ENCODE data around the gene LBHD2. TPM values are rescaled to one million over a fixed set of nuclear protein-coding genes. Genes with fewer than 3 reads are reported as not detected.

Gene LBHD2
- total RNA-seq, 2 experiments from 2014 or later: not detected

- Histone ChIP-seq H3K27ac (ENCODE audit: low read depth, low read length, poor library complexity, severe bottlenecking) (peak overlapping the region; percentile 31), H4K20me1 (ENCODE audit: insufficient read depth, low read length) (no peaks in the 10 kb centered on the region), H3K79me2 (ENCODE audit: insufficient read depth, low read depth, low read length) (no peaks in the 10 kb centered on the region), H3K36me3 (ENCODE audit: insufficient read depth, low read length) (no peaks in the 10 kb centered on the region), H3K9me3 (ENCODE audit: low read length) (no peaks in the 10 kb centered on the region), H2AFZ (ENCODE audit: low read length) (no peak overlapping the region), H3K4me1 (ENCODE audit: insufficient read depth, low read length, poor library complexity, severe bottlenecking) (peaks cover 32% of the 10 kb centered on the region), H3K9me2 (ENCODE audit: insufficient read depth, low read length) (no peaks in the 10 kb centered on the region), H3K4me2 (ENCODE audit: low read length) (peak overlapping the region; percentile 44; the same call in 1 of the 2 replicates), H3K4me3 (ENCODE audit: low read depth, low read length, poor library complexity, severe bottlenecking) (no peak overlapping the region)
- no peak for DNase-seq (ENCODE audit: low spot score)
- BruUV-seq (replicated peaks): no TSS peak
- intact Hi-C loops (cut with micrococcal nuclease; ENCODE audit: unreplicated experiment): no loop called here
- ChIA-PET CTCF (ENCODE audit: unreplicated experiment) (no interaction called here), POLR2A (interaction anchor here (0.6 to 0.7 kb wide), 2 partner anchors 412 to 446 kb away, joined by 3 to 4 read pairs; no protein-coding TSS in a partner anchor)
- TF ChIP-seq, protein P1, sequence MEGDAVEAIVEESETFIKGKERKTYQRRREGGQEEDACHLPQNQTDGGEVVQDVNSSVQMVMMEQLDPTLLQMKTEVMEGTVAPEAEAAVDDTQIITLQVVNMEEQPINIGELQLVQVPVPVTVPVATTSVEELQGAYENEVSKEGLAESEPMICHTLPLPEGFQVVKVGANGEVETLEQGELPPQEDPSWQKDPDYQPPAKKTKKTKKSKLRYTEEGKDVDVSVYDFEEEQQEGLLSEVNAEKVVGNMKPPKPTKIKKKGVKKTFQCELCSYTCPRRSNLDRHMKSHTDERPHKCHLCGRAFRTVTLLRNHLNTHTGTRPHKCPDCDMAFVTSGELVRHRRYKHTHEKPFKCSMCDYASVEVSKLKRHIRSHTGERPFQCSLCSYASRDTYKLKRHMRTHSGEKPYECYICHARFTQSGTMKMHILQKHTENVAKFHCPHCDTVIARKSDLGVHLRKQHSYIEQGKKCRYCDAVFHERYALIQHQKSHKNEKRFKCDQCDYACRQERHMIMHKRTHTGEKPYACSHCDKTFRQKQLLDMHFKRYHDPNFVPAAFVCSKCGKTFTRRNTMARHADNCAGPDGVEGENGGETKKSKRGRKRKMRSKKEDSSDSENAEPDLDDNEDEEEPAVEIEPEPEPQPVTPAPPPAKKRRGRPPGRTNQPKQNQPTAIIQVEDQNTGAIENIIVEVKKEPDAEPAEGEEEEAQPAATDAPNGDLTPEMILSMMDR (conservative IDR thresholded peaks at IDR 0.05; ENCODE audit: low read length): no peak
- no peak for TF ChIP-seq EZH2phosphoT487 (IDR thresholded peaks at IDR 0.05; ENCODE audit: borderline replicate concordance, low read depth, low read length)
Observed at GRCh38 chr14:103101257-103101962, 17.4 kb downstream of the LBHD2 start.

DNA sequence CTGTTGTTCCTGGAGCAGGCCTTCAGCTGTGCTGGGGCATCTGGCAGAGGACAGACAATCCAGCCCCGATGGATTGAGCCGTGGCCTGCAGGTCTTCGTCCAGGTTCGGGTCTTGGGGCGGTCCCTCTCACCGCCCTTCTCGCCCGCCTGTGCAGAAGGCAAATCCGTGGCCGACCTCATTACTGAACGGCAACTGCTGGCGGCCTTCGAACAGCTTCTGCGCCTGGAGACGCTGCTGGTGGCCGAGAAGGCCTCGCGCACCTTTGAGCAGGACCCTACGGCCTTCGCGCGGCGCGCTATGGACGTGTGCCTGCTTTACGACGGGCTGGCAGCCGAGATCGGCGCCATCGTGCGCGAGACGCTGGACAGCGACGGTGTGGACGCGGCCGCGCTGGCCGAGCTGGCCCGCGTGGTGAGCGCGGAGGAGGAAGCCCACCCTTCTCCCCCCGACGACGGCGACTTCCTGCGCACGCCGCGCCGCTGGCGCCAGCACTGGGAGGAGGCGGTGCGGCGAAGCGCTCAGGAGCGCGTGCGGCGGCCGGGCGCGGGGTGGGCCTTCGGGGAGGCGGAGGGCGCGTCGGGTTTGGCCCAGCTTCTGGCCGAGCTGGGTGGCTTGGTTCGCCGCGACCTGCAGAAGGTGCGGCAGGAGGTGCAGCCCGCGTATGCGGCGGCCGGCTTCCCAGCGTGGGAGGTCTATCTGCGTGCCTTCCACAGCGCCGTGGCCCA, 18.1 kb downstream of the LBHD2 start:
- BruUV-seq (replicated peaks): no TSS peak
- intact Hi-C loops (cut with micrococcal nuclease; ENCODE audit: unreplicated experiment): no loop called here

More for the DNA sequence above, 18.1 kb downstream of the LBHD2 start:
- Histone ChIP-seq H3K4me3 (ENCODE audit: low read depth, low read length, poor library complexity, severe bottlenecking) (no peak overlapping the region), H3K4me1 (ENCODE audit: insufficient read depth, low read length, poor library complexity, severe bottlenecking) (peaks cover 35% of the 10 kb centered on the region), H3K36me3 (ENCODE audit: insufficient read depth, low read length) (no peaks in the 10 kb centered on the region), H3K79me2 (ENCODE audit: insufficient read depth, low read depth, low read length) (no peaks in the 10 kb centered on the region), H2AFZ (ENCODE audit: low read length) (no peak overlapping the region), H3K9me3 (ENCODE audit: low read length) (no peaks in the 10 kb centered on the region), H4K20me1 (ENCODE audit: insufficient read depth, low read length) (no peaks in the 10 kb centered on the region), H3K9me2 (ENCODE audit: insufficient read depth, low read length) (no peaks in the 10 kb centered on the region), H3K27ac (ENCODE audit: low read depth, low read length, poor library complexity, severe bottlenecking) (no peak overlapping the region), H3K4me2 (ENCODE audit: low read length) (no peak overlapping the region)
- DNase-seq (ENCODE audit: low spot score): no peak
- POLR2A ChIA-PET: no interaction called here
- CTCF ChIA-PET (ENCODE audit: unreplicated experiment): no interaction called here
- TF ChIP-seq, protein P1 (conservative IDR thresholded peaks at IDR 0.05; ENCODE audit: low read length): no peak
- no peak for TF ChIP-seq EZH2phosphoT487 (IDR thresholded peaks at IDR 0.05; ENCODE audit: borderline replicate concordance, low read depth, low read length)

Measured in OCI-LY7 (cell line).